ENCODE results near the gene MLX.
"Not testable (repeated sequence)": the region's sequence is repeated elsewhere in the genome, so short reads cannot be mapped to it uniquely, and the experiment has no call there.

Gene MLX

DNA sequence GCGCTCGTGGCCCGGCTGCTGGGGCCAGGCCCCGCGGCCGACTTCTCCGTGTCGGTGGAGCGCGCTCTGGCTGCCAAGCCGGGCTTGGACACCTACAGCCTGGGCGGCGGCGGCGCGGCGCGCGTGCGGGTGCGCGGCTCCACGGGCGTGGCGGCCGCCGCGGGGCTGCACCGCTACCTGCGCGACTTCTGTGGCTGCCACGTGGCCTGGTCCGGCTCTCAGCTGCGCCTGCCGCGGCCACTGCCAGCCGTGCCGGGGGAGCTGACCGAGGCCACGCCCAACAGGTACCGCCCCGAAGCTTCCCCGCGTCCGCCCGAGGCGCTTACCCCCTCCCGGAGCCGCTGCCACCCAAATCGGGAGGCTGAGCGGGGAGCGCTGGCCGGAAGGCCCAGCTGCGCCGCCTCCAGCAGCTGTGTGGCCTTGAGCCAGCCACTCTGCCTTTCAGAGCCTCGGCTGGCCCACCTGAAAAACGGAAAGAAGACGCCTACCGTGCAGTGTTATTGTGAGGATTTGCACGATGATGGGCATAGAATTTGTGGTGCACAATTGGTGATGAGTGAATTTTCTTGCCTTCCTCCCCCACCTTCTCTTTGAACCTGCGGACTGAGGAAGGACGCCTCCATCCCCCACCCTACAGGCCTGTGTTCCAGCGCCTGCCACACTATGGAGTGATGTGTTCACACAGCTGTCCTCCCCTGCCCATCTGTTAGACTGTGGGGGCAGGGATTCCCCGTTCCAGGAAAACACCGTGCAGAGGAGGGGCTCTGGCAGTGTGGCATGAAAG lies 30.3 kb upstream of the MLX start:
- DNase-seq, result peak; percentile 91

GRCh38 chr17:42537156-42537805 lies 29.6 kb upstream of the MLX start:
- DNase-seq, result no peak

DNA sequence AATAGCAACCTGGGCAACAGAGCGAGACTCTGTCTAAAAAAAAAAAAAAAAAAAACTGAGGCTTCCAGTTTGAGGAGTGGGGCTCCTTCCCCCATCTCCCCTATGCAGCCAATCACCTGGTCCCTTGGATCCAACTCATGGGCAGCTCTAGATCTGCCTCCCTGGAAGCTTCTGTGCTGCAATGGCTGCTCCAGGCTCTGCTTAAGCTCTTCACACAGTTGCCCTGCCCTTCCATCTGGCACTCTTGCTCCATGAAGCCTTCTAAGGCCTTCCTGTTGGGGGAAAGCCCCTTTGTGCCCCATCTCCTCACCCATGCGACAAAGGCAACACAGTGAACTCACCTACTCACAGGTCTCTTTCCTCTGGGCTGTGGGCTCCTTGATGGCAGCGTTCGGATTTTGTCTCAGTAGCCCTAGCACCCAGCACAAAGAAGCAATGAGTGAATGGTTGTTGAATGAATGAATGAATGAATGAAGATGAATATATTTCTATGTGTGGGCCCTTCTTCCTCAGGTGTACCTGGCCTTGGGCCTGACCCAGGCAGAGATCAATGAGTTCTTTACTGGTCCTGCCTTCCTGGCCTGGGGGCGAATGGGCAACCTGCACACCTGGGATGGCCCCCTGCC lies 29.0 kb upstream of the MLX start:
- no peak for DNase-seq

- DNase-seq, result no peak
These were observed 28.4 kb upstream of the MLX start for GRCh38 chr17:42538482-42538881.

- not testable (repeated sequence) for DNase-seq
These were observed 26.3 kb upstream of the MLX start for GRCh38 chr17:42540558-42540957.

GRCh38 chr17:42541041-42541833 lies 25.7 kb upstream of the MLX start:
- peak; percentile 91 for DNase-seq

GRCh38 chr17:42543190-42544079 lies 23.5 kb upstream of the MLX start:
- peak; percentile 54 for DNase-seq

GRCh38 chr17:42544874-42545283 lies 22.0 kb upstream of the MLX start:
- DNase-seq, result no peak

DNA sequence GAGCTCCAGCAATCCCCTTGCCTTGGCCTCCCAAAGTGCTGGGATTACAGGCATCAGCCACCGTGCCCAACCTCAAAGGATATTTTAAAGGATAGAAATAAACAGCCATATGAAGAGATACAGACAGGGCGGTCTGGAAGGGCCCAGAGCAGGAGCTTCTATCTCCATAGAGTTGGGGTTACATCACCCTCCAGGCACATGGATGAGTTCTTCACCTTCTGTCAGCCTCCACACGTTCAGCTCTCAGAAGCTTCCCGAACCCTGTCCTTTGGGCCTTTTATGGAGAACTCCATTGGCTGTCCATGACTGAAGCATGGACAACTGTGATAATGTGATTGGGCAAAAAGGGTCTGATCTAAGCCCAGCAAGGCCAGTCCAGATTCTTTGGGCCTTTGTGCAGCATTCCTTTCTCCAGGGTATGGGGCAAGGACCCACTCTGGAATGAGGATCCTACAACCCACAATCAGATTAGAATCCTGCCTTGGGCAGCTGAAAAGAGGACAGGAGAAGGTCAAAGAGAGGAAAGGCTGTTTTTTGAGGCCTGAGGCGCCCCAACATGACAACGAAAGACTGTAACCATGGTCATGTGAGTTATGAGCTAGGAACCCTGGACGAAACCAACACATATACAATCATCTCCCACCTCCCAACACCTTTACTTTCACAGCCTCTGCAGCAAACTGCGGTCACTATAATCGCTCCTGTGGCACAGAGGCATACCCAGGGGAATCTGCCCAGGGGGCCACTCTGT lies 21.0 kb upstream of the MLX start:
- DNase-seq, result peak; percentile 58

DNA sequence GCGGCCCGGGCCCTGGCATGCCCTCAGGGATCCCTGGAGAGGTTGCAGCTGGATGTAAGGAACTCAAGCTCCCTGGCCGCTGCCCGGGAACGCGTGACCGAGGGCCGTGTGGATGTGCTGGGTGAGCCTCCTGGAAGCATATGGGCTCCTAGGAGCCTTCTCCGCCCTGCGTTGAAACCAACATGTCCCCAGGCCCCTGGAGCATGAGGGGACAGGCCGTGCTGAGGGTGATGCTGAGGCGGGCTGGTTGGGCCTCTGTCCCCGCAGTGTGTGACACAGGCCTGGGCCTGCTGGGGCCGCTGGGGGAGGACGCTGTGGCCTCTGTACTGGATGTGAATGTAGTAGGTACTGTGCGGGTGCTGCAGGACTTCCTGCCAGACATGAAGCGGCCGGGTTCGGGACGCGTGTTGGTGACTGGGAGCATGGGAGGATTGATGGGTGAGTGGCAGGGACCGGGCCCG lies 19.9 kb upstream of the MLX start:
- DNase-seq, result peak; percentile 59

DNA sequence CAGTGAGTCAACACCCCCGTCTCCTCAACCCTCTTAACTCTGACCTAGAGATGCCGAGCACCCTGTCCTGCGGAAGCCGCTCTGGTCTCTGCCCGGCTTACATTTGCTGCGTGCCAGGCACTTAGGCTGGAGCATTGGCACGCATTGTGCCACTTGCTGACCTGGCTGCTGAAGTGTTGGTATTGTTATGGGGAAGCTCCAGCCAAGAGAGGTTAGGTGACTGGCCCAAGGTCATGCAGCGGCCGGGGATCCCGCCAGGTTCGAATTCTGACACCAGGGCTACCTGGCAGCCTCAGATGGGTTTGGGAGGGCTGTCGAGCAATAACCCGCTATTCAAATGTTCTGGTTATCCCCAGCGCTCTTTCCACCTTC lies 19.2 kb upstream of the MLX start:
- no peak for DNase-seq

DNA sequence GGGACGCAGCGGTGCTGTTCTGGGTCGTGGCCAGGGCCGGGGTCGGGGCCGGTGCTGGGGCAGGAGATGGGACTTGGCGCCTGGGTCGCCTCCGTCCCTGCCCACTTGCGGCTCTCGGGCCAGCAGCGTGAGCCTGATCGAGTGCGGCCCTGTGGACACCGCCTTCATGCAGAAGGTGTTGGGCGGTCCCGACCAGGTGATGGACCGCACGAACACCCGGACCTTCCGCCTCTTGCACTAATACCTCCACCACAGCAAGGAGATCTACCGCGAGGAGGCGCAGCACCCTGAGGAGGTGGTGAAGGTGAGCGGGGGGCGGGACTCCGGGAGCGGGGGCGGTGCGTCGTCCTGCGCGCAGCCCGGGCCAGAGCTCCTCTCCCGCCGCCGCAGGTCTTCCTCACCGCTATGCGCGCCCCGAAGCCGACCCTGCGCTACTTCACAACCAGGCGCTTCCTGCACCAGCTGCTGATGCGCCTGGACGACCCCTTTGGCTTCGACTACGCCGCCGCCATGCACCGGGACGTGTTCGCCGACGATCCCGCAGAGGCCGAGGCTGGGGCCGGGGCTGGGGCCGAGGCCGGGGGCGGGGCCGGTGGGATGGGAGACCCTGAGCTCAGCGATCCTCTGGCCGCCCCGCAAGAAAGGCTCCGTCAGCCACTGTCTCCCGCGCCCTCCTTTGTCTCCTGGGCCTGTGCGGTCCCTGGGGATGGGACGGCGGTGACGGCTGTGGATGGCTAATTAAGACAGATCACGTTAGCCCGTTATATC lies 18.6 kb upstream of the MLX start:
- peak; percentile 97 for DNase-seq

DNA sequence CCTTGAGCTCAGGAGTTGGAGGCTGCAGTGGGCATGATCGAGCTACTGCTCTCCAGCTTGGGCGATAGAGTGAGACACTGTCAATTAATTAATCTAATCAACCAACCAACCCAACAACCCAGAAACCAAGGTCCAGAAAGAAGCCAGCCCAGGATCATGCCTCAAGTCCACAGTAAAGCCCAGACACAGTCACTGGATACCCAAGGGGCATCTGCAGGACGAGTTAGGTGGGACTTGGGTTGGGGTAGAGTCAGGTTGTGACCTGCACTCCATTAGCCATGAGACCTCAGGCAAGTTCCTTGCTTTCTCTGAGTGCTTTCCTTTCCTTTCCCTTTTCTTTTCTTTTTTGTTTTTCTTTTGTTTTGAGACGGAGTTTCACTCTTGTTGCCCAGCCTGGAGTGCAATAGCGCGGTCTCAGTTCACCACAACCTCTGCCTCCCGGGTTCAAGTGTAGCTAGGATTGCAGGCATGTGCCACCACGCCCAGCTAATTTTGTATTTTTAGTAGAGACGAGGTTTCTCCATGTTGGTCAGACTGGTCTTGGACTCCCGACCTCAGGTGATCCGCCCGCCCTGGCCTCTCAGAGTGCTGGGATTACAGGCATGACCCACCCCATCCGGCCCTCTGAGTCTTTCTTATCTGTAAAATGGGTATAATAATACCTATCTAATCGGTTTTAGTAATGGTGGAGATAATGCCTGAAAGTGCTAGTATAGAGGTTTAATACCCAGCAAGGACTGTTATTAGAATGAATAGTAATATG lies 17.7 kb upstream of the MLX start:
- DNase-seq, result no peak

DNA sequence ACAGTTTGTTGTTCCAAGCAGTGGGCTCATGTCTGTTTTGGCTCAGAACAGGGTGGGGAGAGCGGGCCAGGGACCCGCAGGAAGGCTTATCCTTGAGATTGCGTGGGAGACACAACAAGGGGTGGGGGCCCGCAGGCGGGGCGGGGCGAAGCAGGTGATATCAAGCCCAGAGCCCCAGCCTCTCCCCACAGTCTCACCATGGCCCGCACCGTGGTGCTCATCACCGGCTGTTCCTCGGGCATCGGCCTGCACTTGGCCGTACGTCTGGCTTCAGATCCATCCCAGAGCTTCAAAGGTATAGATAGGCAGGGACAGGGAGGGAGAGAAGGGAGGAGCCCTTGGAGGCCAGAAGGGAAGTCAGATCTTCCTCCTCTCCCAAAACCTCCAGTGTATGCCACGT lies 14.2 kb upstream of the MLX start, which contains the start of gene HSD17B1:
Gene HSD17B1, plus strand, starts transcription at position 188 of the 400 bp plus-strand sequence. Its CDS starts 11 bp downstream, at position 199.
- not testable (repeated sequence) for DNase-seq

GRCh38 chr17:42553161-42553818 lies 13.6 kb upstream of the MLX start:
- peak; percentile 89 for DNase-seq

GRCh38 chr17:42553866-42554249 lies 13.0 kb upstream of the MLX start:
- no peak for DNase-seq

- peak; percentile 97 for DNase-seq
These were observed 12.4 kb upstream of the MLX start for GRCh38 chr17:42554250-42555121.

DNA sequence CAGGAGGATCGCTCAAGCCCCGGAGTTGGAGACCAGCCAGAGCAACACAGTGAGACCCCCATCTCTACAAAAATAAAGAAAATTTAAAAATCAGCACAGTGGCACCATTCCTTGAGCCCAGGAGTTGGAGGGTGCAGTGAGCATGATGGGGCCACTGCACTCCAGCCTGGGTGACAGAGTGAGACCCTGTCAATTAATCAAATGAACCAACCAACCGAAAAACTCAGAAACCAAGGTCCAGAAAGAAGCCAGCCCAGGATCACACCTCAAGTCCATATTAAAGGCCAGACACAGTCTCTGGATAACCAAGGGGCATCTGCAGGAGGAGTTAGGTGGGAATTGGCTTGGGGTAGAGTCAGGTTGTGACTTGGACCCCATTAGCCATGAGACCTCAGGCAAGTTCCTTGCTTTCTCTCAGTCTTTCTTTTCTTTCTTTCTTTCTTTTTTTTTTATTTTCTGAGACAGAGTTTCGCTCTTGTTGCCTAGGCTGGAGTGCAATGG lies 11.7 kb upstream of the MLX start:
- no peak for DNase-seq

Measured in islet precursor cell (in vitro differentiated cells).